Measurements from ENCODE around the gene RBP4. TPM values are rescaled to one million over a fixed set of nuclear protein-coding genes. Genes with fewer than 3 reads are reported as not detected.

The RBP4 gene
- total and polyA plus RNA-seq, 10 of the 15 experiments (the other 5 are each of a cell fraction or from before 2014, with no cell fraction given), result 1.2 TPM; not detected in 9

DNA sequence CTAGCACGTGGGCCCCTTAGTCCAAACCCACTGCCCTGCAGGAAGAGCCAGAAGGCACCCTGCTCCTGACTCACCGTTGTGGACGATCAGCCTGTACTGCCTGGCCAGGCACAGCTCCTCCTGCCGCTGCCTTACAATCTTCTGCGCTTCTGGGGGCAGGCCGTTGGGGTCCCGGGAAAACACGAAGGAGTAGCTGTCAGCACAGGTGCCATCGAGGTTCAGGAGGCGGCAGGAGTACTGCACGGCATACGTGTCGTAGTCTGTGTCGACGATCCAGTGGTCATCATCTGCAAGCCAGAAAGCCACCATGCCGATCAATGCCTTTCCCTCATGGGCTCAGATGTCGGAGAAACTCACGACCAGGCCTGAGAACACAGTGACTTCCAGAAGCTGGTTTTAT lies 7.3 kb downstream of the RBP4 start:
- WGBS (ENCODE audit: insufficient coverage, insufficient replicate concordance, low lambda C conversion rate, missing lambda C conversion rate), result 57% methylated on average over 18 of the region's 18 CpGs

More for the DNA sequence above, 7.3 kb downstream of the RBP4 start:
- no peak overlapping the region for H3K4me2 ChIP-seq (ENCODE audit: control insufficient read depth, insufficient read depth)
- ATAC-seq (no peak), DNase-seq (ENCODE audit: low read depth, low spot score) (no peak), FAIRE-seq (no peak)
- H3K27me3 ChIP-seq (replicated peaks in 1 of 2; ENCODE audit: control insufficient read depth in 2 of 2, insufficient read depth in 2 of 2, low read length in 1 of 2), result peaks cover 0 to 1% of the 10 kb centered on the region in 2 experiments; a peak in 2 of 4 replicates
- in situ Hi-C loops (cut with MboI) (no loop called here), intact Hi-C loops (cut with micrococcal nuclease; ENCODE audit: unreplicated experiment) (no loop called here)
- ChIA-PET POLR2A (no interaction called here), SMC1A (ENCODE audit: uncharacterized antibody, unreplicated experiment) (no interaction called here), CTCF (no interaction called here), RAD21 (ENCODE audit: unreplicated experiment) (no interaction called here)
- no peak overlapping the region for H3K4me3 ChIP-seq
- no peaks in the 10 kb centered on the region for H3K9me3 ChIP-seq (replicated peaks; ENCODE audit: control insufficient read depth, insufficient read depth, low read length)
- H3K27ac ChIP-seq (ENCODE audit: control insufficient read depth, insufficient read depth), result no peak overlapping the region
- no peaks in the 10 kb centered on the region for H3K36me3 ChIP-seq (ENCODE audit: control insufficient read depth in 2 of 2, insufficient read depth in 2 of 2, low read length in 1 of 2)
- H3K79me2 ChIP-seq (ENCODE audit: control insufficient read depth, insufficient read depth, low read length), result no peaks in the 10 kb centered on the region
- no peak overlapping the region for H3K9ac ChIP-seq (ENCODE audit: control insufficient read depth, insufficient read depth, low read length)
- BruUV-seq (replicated peaks), result no TSS peak
- no peaks in the 10 kb centered on the region for H4K20me1 ChIP-seq (ENCODE audit: control insufficient read depth, insufficient read depth)
- H2AFZ ChIP-seq (ENCODE audit: control insufficient read depth, low read depth, low read length), result no peak overlapping the region
- TF ChIP-seq BCL11A (IDR thresholded peaks at IDR 0.05; ENCODE audit: low read depth, low read length), result no peak
- no peak for TF ChIP-seq SUPT20H (IDR thresholded peaks at IDR 0.05; ENCODE audit: borderline replicate concordance, control insufficient read depth, low read depth, low read length)
- TF ChIP-seq CBX3 (IDR thresholded peaks at IDR 0.05; ENCODE audit: borderline replicate concordance, low read depth), result no peak
- no peak for TF ChIP-seq ZNF384 (IDR thresholded peaks at IDR 0.05; ENCODE audit: borderline replicate concordance, low read depth, low read length)
- no peak for TF ChIP-seq EED (IDR thresholded peaks at IDR 0.05; ENCODE audit: low read depth)
- TF ChIP-seq SPI1 (IDR thresholded peaks at IDR 0.05; ENCODE audit: borderline replicate concordance, insufficient read depth, low read depth, low read length), result no peak
- no peak for TF ChIP-seq GABPA (IDR thresholded peaks at IDR 0.05; ENCODE audit: low read depth)
- no peak for TF ChIP-seq HDAC6 (IDR thresholded peaks at IDR 0.05; ENCODE audit: unreplicated experiment)
- TF ChIP-seq MTA2 (IDR thresholded peaks at IDR 0.05; ENCODE audit: low read depth), result no peak
- no peak for TF ChIP-seq ZNF24 (IDR thresholded peaks at IDR 0.05)
- TF ChIP-seq, protein P1, sequence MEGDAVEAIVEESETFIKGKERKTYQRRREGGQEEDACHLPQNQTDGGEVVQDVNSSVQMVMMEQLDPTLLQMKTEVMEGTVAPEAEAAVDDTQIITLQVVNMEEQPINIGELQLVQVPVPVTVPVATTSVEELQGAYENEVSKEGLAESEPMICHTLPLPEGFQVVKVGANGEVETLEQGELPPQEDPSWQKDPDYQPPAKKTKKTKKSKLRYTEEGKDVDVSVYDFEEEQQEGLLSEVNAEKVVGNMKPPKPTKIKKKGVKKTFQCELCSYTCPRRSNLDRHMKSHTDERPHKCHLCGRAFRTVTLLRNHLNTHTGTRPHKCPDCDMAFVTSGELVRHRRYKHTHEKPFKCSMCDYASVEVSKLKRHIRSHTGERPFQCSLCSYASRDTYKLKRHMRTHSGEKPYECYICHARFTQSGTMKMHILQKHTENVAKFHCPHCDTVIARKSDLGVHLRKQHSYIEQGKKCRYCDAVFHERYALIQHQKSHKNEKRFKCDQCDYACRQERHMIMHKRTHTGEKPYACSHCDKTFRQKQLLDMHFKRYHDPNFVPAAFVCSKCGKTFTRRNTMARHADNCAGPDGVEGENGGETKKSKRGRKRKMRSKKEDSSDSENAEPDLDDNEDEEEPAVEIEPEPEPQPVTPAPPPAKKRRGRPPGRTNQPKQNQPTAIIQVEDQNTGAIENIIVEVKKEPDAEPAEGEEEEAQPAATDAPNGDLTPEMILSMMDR (IDR thresholded peaks at IDR 0.05 in 2 of 3, conservative IDR thresholded peaks at IDR 0.05 in 1 of 3; ENCODE audit: control insufficient read depth in 2 of 3, extremely low read depth in 1 of 3, insufficient read depth in 1 of 3, low read depth in 3 of 3, low read length in 3 of 3), result no peak
- no peak for TF ChIP-seq KLF5 (IDR thresholded peaks at IDR 0.05; ENCODE audit: partially characterized antibody)
- no peak for TF ChIP-seq RCOR1 (conservative IDR thresholded peaks at IDR 0.05; ENCODE audit: low read depth, low read length)
- TF ChIP-seq, protein P2, sequence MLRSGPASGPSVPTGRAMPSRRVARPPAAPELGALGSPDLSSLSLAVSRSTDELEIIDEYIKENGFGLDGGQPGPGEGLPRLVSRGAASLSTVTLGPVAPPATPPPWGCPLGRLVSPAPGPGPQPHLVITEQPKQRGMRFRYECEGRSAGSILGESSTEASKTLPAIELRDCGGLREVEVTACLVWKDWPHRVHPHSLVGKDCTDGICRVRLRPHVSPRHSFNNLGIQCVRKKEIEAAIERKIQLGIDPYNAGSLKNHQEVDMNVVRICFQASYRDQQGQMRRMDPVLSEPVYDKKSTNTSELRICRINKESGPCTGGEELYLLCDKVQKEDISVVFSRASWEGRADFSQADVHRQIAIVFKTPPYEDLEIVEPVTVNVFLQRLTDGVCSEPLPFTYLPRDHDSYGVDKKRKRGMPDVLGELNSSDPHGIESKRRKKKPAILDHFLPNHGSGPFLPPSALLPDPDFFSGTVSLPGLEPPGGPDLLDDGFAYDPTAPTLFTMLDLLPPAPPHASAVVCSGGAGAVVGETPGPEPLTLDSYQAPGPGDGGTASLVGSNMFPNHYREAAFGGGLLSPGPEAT (IDR thresholded peaks at IDR 0.05; ENCODE audit: low read depth), result no peak
- TF ChIP-seq SUZ12 (IDR thresholded peaks at IDR 0.05; ENCODE audit: unreplicated experiment), result no peak
- no peak for TF ChIP-seq NFIC (IDR thresholded peaks at IDR 0.05; ENCODE audit: low read depth, low read length)
- no peak for TF ChIP-seq JUND (IDR thresholded peaks at IDR 0.05; ENCODE audit: low read depth, low read length)
- TF ChIP-seq PKNOX1 (IDR thresholded peaks at IDR 0.05), result no peak
- no peak for TF ChIP-seq ZBTB33 (IDR thresholded peaks at IDR 0.05)
- no peak for TF ChIP-seq NR2F1 (conservative IDR thresholded peaks at IDR 0.05)
- no peaks in the 10 kb centered on the region for H3K4me1 ChIP-seq (ENCODE audit: control insufficient read depth, insufficient read depth, low read length)
